ENCODE data around the gene OPN1MW2.
"Not testable (repeated sequence)": the region's sequence is repeated elsewhere in the genome, so short reads cannot be mapped to it uniquely, and the experiment has no call there.

DNA sequence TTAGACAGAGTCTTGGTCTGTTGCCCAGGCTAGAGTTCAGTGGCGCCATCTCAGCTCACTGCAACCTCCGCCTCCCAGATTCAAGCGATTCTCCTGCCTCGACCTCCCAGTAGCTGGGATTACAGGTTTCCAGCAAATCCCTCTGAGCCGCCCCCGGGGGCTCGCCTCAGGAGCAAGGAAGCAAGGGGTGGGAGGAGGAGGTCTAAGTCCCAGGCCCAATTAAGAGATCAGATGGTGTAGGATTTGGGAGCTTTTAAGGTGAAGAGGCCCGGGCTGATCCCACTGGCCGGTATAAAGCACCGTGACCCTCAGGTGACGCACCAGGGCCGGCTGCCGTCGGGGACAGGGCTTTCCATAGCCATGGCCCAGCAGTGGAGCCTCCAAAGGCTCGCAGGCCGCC is at the start of gene OPN1MW2:
- TF ChIP-seq LEF1 (IDR thresholded peaks at IDR 0.05; ENCODE audit: borderline replicate concordance); FOXA1 (IDR thresholded peaks at IDR 0.05); HDGF (IDR thresholded peaks at IDR 0.05; ENCODE audit: borderline replicate concordance): not testable (repeated sequence)
